ENCODE results near the gene MAPKAPK3. TPM values are rescaled to one million over a fixed set of nuclear protein-coding genes. Genes with fewer than 3 reads are reported as not detected.
"Not testable (repeated sequence)": the region's sequence is repeated elsewhere in the genome, so short reads cannot be mapped to it uniquely, and the experiment has no call there.

The MAPKAPK3 gene
- total RNA-seq, 2 donors from 2014 or later, result 84.8 to 106 TPM

DNA sequence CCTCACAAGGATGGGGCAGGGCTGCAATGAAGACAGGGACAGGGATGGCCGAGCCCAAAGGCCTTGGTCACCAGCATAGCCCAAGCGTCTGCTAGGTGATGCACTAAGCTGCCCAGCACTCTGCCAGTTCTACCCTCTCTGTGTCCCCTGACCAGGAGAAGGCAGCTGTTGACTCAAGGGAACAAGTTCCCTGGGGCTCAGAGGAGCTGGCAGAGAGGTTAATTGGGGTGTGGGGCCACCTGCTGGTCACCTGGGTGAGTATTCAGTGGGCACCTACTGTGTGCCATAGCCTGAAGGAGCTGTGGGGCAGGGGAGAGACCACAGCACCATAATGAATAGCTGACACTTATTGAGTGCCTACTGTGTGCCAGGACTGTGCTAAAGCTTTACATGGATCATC, 35.8 kb downstream of the MAPKAPK3 start:
- H3K9me3 Mint-ChIP-seq, result no peaks in the 10 kb centered on the region
- H3K36me3 Mint-ChIP-seq, result no peaks in the 10 kb centered on the region
- no peak overlapping the region for H3K27ac Mint-ChIP-seq
- H3K27me3 Mint-ChIP-seq, result no peaks in the 10 kb centered on the region
- no peak overlapping the region for H3K4me3 Mint-ChIP-seq
- peak; percentile 46 to 66 for ATAC-seq
- peaks cover under 1 to 8% of the 10 kb centered on the region in 2 donors for H3K4me1 Mint-ChIP-seq (ENCODE audit: low read depth in 2 of 2)
- no peak for DNase-seq (ENCODE audit: low spot score)

DNA sequence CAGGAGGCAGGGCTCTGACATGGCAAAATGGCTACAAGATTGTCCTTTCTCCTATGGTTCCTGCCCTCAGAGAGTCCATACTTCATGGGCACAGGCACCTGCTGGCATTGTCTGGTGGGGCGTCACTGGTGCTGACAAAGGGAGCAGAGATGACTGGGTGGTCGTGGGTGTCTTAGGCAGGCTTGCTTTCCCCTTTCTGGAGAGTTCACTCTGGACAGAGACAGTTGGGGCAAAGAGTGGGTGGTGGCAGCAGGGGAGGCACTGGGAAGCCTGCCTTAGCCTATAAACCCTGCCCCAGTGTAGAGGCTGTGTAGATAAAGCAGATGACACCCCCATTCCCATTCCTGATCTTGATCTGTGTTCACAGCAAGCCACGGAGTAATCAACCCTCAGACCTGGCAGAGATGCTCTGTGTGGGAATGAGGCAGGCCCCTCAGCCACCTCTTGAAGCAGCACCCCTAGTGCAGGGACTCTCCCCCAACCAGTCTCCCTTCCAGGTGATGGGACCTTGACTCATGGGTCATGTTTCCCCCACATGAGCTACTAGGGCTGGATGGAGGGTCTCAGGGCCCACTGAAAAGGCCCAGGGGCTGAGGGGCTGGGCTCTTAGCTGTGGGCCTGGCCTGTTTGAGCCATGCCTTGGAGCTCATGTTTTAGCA, 37.1 kb downstream of the MAPKAPK3 start:
- ATAC-seq (no peak), DNase-seq (ENCODE audit: low spot score) (no peak)
- Mint-ChIP-seq H3K36me3 (no peaks in the 10 kb centered on the region), H3K27ac (peak overlapping the region in 1 of 2 donors; percentile 12), H3K27me3 (no peaks in the 10 kb centered on the region), H3K4me1 (ENCODE audit: low read depth in 2 of 2) (peaks cover 0 to 8% of the 10 kb centered on the region in 2 donors), H3K4me3 (no peak overlapping the region), H3K9me3 (no peaks in the 10 kb centered on the region)

DNA sequence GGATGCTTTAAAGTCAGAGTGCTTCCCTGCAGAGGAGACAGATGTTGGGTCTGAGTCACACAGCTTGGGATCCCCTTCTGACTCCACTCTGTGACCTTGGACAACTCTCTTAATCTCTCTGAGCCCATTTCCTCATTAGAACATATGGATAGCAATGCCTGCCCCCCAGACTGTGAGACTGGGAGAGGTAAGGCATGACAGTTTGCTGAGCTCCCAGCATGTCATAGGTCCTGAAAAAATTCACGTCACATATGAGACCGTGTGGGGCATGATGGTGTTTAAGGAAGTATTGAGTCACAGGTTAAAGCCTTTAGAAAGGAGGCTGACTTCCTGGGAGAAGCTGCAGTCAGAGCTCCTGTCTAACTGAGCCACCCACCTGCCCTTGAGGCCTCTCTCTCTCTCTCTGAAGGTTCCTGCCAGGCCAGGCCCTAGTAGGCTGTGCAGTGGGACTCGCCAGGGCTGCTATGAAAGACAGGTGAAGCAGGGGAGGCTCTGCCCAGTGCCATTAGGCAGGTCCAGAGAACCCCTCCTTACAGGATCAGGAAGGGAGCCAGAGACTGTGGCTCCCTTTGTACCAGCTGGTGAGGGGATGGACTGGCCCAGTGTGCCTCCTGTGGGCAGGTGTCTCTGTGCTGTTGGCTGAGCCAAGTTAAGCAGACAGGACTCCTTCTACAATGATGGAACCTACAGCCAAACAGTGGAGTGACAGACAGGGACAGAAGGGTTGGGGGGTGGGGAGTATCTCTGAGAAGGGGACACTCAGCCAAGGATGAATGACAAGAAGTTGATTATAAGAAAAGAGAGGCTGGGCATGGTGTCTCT, 38.3 kb downstream of the MAPKAPK3 start:
- Mint-ChIP-seq H3K9me3 (no peaks in the 10 kb centered on the region), H3K4me3 (no peak overlapping the region), H3K4me1 (ENCODE audit: low read depth in 2 of 2) (peaks cover 0 to 8% of the 10 kb centered on the region in 2 donors), H3K27ac (peak overlapping the region in 1 of 2 donors; percentile 56), H3K27me3 (no peaks in the 10 kb centered on the region), H3K36me3 (no peaks in the 10 kb centered on the region)
- no peak for DNase-seq (ENCODE audit: low spot score)
- peak in 1 of 2 donors; percentile 24 for ATAC-seq

- ATAC-seq, result no peak
- H3K27ac Mint-ChIP-seq, result no peak overlapping the region
- no peaks in the 10 kb centered on the region for H3K36me3 Mint-ChIP-seq
- no peaks in the 10 kb centered on the region for H3K27me3 Mint-ChIP-seq
- DNase-seq (ENCODE audit: low spot score), result no peak
- H3K4me1 Mint-ChIP-seq (ENCODE audit: low read depth in 2 of 2), result peaks cover 0 to 8% of the 10 kb centered on the region in 2 donors
- no peaks in the 10 kb centered on the region for H3K9me3 Mint-ChIP-seq
- no peak overlapping the region for H3K4me3 Mint-ChIP-seq
Measured at GRCh38 chr3:50656417-50657195, 39.7 kb downstream of the MAPKAPK3 start.

DNA sequence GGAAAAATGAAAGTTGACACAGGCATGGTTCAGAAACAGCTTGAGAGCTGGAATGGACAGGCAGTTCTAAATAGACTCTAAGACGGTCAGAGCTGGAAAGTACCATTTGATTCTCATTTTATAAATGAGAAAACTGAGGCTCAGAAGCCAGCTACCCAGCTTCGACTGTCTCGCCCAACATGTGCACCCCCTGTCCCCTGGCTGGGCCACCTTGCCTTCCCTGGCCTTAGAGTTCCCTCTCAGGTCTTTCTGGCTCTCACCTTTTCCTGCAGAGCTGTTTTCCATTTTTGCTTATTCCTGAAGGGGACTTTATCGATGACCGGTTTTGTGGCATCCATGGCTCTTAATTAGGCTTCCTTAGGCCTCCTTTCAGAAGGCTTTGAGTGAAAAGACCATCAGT, 40.5 kb downstream of the MAPKAPK3 start:
- H3K27ac Mint-ChIP-seq, result no peak overlapping the region
- H3K36me3 Mint-ChIP-seq, result no peaks in the 10 kb centered on the region
- H3K9me3 Mint-ChIP-seq, result no peaks in the 10 kb centered on the region
- H3K4me3 Mint-ChIP-seq, result no peak overlapping the region
- peaks cover 0 to 10% of the 10 kb centered on the region in 2 donors for H3K4me1 Mint-ChIP-seq (ENCODE audit: low read depth in 2 of 2)
- DNase-seq (ENCODE audit: low spot score), result no peak
- H3K27me3 Mint-ChIP-seq, result no peaks in the 10 kb centered on the region
- no peak for ATAC-seq

DNA sequence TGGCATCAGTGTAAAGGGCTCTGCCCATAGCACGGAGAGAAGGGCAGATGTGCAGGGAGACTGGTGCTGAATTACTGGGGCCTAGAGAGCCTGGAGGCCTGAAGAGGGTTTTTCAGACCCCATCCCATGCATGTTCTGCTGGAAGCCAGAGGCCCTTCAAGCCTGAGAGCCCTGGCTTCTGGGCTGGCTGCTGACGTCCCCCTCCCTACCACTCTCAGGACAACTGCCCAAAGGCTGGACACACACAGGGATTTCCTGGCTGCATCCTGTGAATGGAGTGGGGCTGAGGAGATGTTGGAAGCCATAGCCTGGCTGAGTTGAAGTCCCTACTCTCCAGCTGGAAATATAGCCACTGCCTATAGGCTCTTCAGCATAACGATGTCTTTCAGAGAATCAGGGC, 40.9 kb downstream of the MAPKAPK3 start:
- H3K36me3 Mint-ChIP-seq, result no peaks in the 10 kb centered on the region
- H3K4me1 Mint-ChIP-seq (ENCODE audit: low read depth in 2 of 2), result peaks cover 0 to 10% of the 10 kb centered on the region in 2 donors
- DNase-seq (ENCODE audit: low spot score) (no peak), ATAC-seq (no peak)
- H3K27ac Mint-ChIP-seq, result no peak overlapping the region
- H3K4me3 Mint-ChIP-seq, result no peak overlapping the region
- no peaks in the 10 kb centered on the region for H3K27me3 Mint-ChIP-seq
- no peaks in the 10 kb centered on the region for H3K9me3 Mint-ChIP-seq

DNA sequence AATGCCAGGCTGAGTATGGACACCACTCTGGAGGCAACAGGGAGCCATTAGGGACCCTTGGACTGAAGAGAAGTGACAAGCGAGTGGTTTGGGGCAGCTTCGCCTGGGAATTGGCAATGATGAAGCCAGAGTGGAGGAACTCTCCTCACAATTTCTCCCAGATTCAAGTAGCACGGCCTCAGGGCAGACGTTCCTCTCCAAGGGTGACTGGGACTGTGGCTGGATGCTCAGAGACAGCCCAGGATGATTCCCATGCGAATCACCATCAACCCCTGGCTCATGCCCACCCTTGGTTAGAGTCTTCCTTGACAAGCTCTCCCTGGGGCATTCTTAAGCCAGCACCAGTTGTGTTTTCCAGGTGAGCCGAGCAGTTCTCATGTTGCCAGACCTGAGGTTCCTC, 41.5 kb downstream of the MAPKAPK3 start:
- no peaks in the 10 kb centered on the region for H3K9me3 Mint-ChIP-seq

DNA sequence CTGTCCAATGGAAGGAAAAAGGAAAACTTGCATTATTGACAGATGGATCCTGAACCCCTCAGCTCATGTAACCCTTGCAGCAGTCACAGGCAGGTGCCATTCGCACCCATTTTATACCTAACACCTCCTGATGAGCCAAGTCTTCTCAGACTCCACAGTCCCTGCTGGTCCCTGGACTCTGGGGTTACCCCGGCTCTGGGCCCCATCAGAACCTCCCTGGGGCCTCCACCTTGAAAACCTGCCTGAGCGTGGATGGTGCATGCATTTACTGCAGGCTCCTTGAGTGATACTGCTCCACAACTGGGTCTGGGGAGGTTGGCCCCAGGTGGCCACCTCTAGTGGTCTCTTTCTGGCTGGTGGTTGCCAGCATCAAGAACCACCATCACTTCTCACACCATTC, 41.9 kb downstream of the MAPKAPK3 start:
- DNase-seq (ENCODE audit: low spot score) (no peak), ATAC-seq (no peak)
- H3K27ac Mint-ChIP-seq, result no peak overlapping the region
- peaks cover 0 to 8% of the 10 kb centered on the region in 2 donors for H3K4me1 Mint-ChIP-seq (ENCODE audit: low read depth in 2 of 2)
- no peaks in the 10 kb centered on the region for H3K36me3 Mint-ChIP-seq
- no peak overlapping the region for H3K4me3 Mint-ChIP-seq
- H3K9me3 Mint-ChIP-seq, result no peaks in the 10 kb centered on the region
- no peaks in the 10 kb centered on the region for H3K27me3 Mint-ChIP-seq

More for the DNA sequence above, 41.5 kb downstream of the MAPKAPK3 start:
- Mint-ChIP-seq H3K36me3 (no peaks in the 10 kb centered on the region), H3K4me1 (ENCODE audit: low read depth in 2 of 2) (peaks cover 0 to 8% of the 10 kb centered on the region in 2 donors), H3K4me3 (no peak overlapping the region), H3K27ac (no peak overlapping the region), H3K27me3 (no peaks in the 10 kb centered on the region)
- ATAC-seq (no peak), DNase-seq (ENCODE audit: low spot score) (no peak)

DNA sequence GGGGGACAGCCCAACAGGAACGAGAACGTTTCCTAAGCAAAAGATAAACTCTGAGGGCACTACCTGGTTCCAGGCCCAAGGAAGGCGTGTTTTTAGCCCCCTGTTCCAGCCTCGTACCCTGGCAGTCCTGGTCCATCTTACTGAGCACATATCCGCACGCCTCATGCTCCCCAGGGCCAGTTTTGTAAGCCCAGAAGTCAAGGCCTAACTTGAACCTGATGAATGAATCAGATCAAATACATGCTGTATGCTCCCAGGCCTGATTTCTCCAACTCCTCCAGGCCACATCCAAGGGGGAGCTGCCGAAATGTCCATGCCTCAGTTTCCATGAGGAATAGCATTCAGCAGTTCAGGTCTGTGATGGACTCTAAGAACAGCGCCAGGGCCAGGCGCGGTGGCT, 43.4 kb downstream of the MAPKAPK3 start:
- ATAC-seq, result no peak
- no peak for DNase-seq (ENCODE audit: low spot score)
- H3K9me3 Mint-ChIP-seq, result no peaks in the 10 kb centered on the region

GRCh38 chr3:50661321-50661837, 44.4 kb downstream of the MAPKAPK3 start:
- peaks cover 10 to 13% of the 10 kb centered on the region in 2 donors for H3K4me1 Mint-ChIP-seq (ENCODE audit: low read depth in 2 of 2)
- no peak for DNase-seq (ENCODE audit: low spot score)

More for the DNA sequence above, 43.4 kb downstream of the MAPKAPK3 start:
- Mint-ChIP-seq H3K4me3 (no peak overlapping the region), H3K27ac (no peak overlapping the region), H3K36me3 (no peaks in the 10 kb centered on the region), H3K4me1 (ENCODE audit: low read depth in 2 of 2) (peaks cover 7 to 8% of the 10 kb centered on the region in 2 donors), H3K27me3 (no peaks in the 10 kb centered on the region)

GRCh38 chr3:50662408-50662807, 45.5 kb downstream of the MAPKAPK3 start:
- Mint-ChIP-seq H3K4me1 (ENCODE audit: low read depth in 2 of 2) (peaks cover 10 to 13% of the 10 kb centered on the region in 2 donors), H3K27ac (no peak overlapping the region), H3K36me3 (no peaks in the 10 kb centered on the region), H3K4me3 (no peak overlapping the region), H3K9me3 (no peaks in the 10 kb centered on the region), H3K27me3 (no peaks in the 10 kb centered on the region)
- no peak for DNase-seq (ENCODE audit: low spot score)
- no peak for ATAC-seq

More at GRCh38 chr3:50661321-50661837, 44.4 kb downstream of the MAPKAPK3 start:
- H3K9me3 Mint-ChIP-seq, result no peaks in the 10 kb centered on the region
- no peak for ATAC-seq
- no peak overlapping the region for H3K4me3 Mint-ChIP-seq
- no peak overlapping the region for H3K27ac Mint-ChIP-seq
- H3K36me3 Mint-ChIP-seq, result no peaks in the 10 kb centered on the region
- H3K27me3 Mint-ChIP-seq, result no peaks in the 10 kb centered on the region

GRCh38 chr3:50665081-50665840, 48.3 kb downstream of the MAPKAPK3 start:
- Mint-ChIP-seq H3K36me3 (no peaks in the 10 kb centered on the region), H3K4me3 (peak overlapping the region; percentile 6), H3K4me1 (ENCODE audit: low read depth in 2 of 2) (peaks cover 10 to 13% of the 10 kb centered on the region in 2 donors), H3K9me3 (no peaks in the 10 kb centered on the region), H3K27me3 (peaks cover 0 to 6% of the 10 kb centered on the region in 2 donors), H3K27ac (peak overlapping the region in 1 of 2 donors; percentile 42)
- DNase-seq (ENCODE audit: low spot score) (no peak), ATAC-seq (peak; percentile 44 to 69)

DNA sequence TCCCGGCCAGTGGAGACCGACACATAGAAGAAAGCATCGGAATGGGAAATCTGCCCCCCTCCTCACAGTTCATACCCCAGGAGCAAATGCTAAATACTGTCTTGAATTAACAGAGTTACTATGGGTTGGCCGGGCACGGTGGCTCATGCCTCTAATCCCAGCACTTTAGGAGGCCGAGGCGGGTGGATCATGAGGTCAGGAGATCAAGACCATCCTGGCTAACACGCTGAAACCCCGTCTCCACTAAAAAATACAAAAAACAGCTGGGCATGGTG, 48.8 kb downstream of the MAPKAPK3 start:
- not testable (repeated sequence) for DNase-seq (ENCODE audit: low spot score); H3K36me3 Mint-ChIP-seq; H3K9me3 Mint-ChIP-seq; H3K27me3 Mint-ChIP-seq; H3K4me3 Mint-ChIP-seq; ATAC-seq
- Mint-ChIP-seq H3K27ac (peak overlapping the region in 1 of 2 donors; percentile 42), H3K4me1 (ENCODE audit: low read depth in 2 of 2) (peaks cover 10 to 13% of the 10 kb centered on the region in 2 donors)

Measured in natural killer cell treated with Interleukin-12 subunit alpha and Interleukin-12 subunit beta and Interleukin-15 and Interleukin-18, amount 100 ng/mL, for 72 hours (primary cell).